DND-41 (cell line): ENCODE results near the gene TENT5C.

Experiments used
- ATAC-seq: fragments of 200-7000 bp; cut with Tn5 transposase; 3 replicates; pipeline ENCODE4 v1.9.1; 2021; ENCODE audit warnings: low read depth; ENCODE audit not compliant: insufficient read depth
- DNase-seq: peaks from one replicate; pipeline ENCODE4 v3.0.0-alpha.2; 2020
- H2AFZ ChIP-seq: 2 replicates; pipeline ENCODE4 v1.6.0; 2012; ENCODE audit warnings: low read depth, low read length
- H3K27ac ChIP-seq: 2 replicates; pipeline ENCODE4 v1.5.1; 2012; ENCODE audit warnings: low read length, inconsistent platforms
- H3K27me3 ChIP-seq: fragments of 200-600 bp; sonication (generic); 2 replicates; pipeline ENCODE4 v1.6.0; 2012; ENCODE audit warnings: low read length, mild to moderate bottlenecking, inconsistent platforms; ENCODE audit not compliant: insufficient read depth, poor library complexity
- H3K36me3 ChIP-seq: 2 replicates; pipeline ENCODE4 v1.5.1; 2012; ENCODE audit warnings: low read length, inconsistent platforms; ENCODE audit not compliant: insufficient read depth
- H3K4me1 ChIP-seq: 2 replicates; pipeline ENCODE4 v1.5.1; 2012; ENCODE audit warnings: mild to moderate bottlenecking, low read length; ENCODE audit not compliant: insufficient read depth
- H3K4me2 ChIP-seq: 2 replicates; pipeline ENCODE4 v1.6.0; 2012; ENCODE audit warnings: mild to moderate bottlenecking, moderate library complexity, low read length, inconsistent platforms; ENCODE audit not compliant: insufficient read depth
- H3K4me3 ChIP-seq, 2 experiments: fragments of 200-600 bp in 1 of 2; shearing (Covaris generic) in 1 of 2; 2 replicates each; pipeline ENCODE4 v1.5.1; 2012 to 2016; ENCODE audit warnings: inconsistent platforms in 2 of 2, low read length in 2 of 2, mild to moderate bottlenecking in 2 of 2, low read depth in 1 of 2, moderate library complexity in 1 of 2
- H3K79me2 ChIP-seq: 2 replicates; pipeline ENCODE4 v1.6.0; 2012; ENCODE audit warnings: low read length, inconsistent platforms; ENCODE audit not compliant: insufficient read depth
- H3K9ac ChIP-seq: 2 replicates; pipeline ENCODE4 v1.6.0; 2012; ENCODE audit warnings: low read depth, mild to moderate bottlenecking, inconsistent platforms, low read length, moderate library complexity
- H3K9me3 ChIP-seq: 2 replicates; pipeline ENCODE4 v1.5.1; 2012; ENCODE audit warnings: low read length, moderate library complexity, mild to moderate bottlenecking, inconsistent platforms; ENCODE audit not compliant: insufficient read depth, severe bottlenecking
- H4K20me1 ChIP-seq: 2 replicates; pipeline ENCODE4 v1.6.0; 2012; ENCODE audit warnings: low read length; ENCODE audit not compliant: insufficient read depth
- CTCF ChIP-seq: IDR thresholded peaks from 2 replicates; pipeline ENCODE4 v1.5.1; 2012; ENCODE audit warnings: borderline replicate concordance, low read length, moderate library complexity, mild to moderate bottlenecking; ENCODE audit not compliant: poor library complexity, severe bottlenecking; ENCODE audit errors: extremely low read depth
- EZH2 ChIP-seq: IDR thresholded peaks from 3 replicates; pipeline ENCODE4 v1.6.1; 2012; ENCODE audit warnings: borderline replicate concordance, low read depth, mild to moderate bottlenecking, moderate library complexity, low read length, inconsistent platforms; ENCODE audit not compliant: severe bottlenecking

Gene TENT5C

GRCh38 chr1:117576236-117576635 lies 29.6 kb upstream of the TENT5C start:
- TF ChIP-seq EZH2 (no peak), CTCF (no peak)
- Histone ChIP-seq H3K36me3 (no peaks in the 10 kb centered on the region), H2AFZ (no peak overlapping the region), H3K4me2 (no peak overlapping the region), H3K4me1 (no peaks in the 10 kb centered on the region), H3K9me3 (no peaks in the 10 kb centered on the region), H3K9ac (no peak overlapping the region), H3K27me3 (no peaks in the 10 kb centered on the region), H3K4me3 (no peak overlapping the region), H3K79me2 (no peaks in the 10 kb centered on the region), H4K20me1 (no peaks in the 10 kb centered on the region), H3K27ac (no peak overlapping the region)
- ATAC-seq (no peak), DNase-seq (no peak)

GRCh38 chr1:117577191-117577885 lies 28.5 kb upstream of the TENT5C start:
- Histone ChIP-seq H3K36me3 (no peaks in the 10 kb centered on the region), H2AFZ (no peak overlapping the region), H3K79me2 (no peaks in the 10 kb centered on the region), H3K27me3 (no peaks in the 10 kb centered on the region), H3K4me2 (no peak overlapping the region), H3K9me3 (no peaks in the 10 kb centered on the region), H3K9ac (no peak overlapping the region), H4K20me1 (no peaks in the 10 kb centered on the region), H3K4me1 (no peaks in the 10 kb centered on the region), H3K4me3 (no peak overlapping the region), H3K27ac (no peak overlapping the region)
- TF ChIP-seq CTCF (no peak), EZH2 (no peak)
- ATAC-seq (no peak), DNase-seq (no peak)

GRCh38 chr1:117578466-117578865 lies 27.4 kb upstream of the TENT5C start:
- Histone ChIP-seq H3K4me2 (no peak overlapping the region), H3K4me1 (no peaks in the 10 kb centered on the region), H3K79me2 (no peaks in the 10 kb centered on the region), H3K27me3 (no peaks in the 10 kb centered on the region), H3K9me3 (no peaks in the 10 kb centered on the region), H3K27ac (no peak overlapping the region), H2AFZ (no peak overlapping the region), H3K36me3 (no peaks in the 10 kb centered on the region), H4K20me1 (no peaks in the 10 kb centered on the region), H3K9ac (no peak overlapping the region), H3K4me3 (no peak overlapping the region)
- TF ChIP-seq CTCF (no peak), EZH2 (no peak)
- DNase-seq (no peak), ATAC-seq (no peak)
